ENCODE data around the gene RGS7. TPM values are rescaled to one million over a fixed set of nuclear protein-coding genes. Genes with fewer than 3 reads are reported as not detected.
"Not testable (repeated sequence)": the region's sequence is repeated elsewhere in the genome, so short reads cannot be mapped to it uniquely, and the experiment has no call there.

RGS7 gene
- total RNA-seq, 2 experiments from 2014 or later, result not detected

- Mint-ChIP-seq H3K27me3 (no peaks in the 10 kb centered on the region), H3K4me3 (no peak overlapping the region), H3K36me3 (no peaks in the 10 kb centered on the region), H3K9me3 (ENCODE audit: low read depth) (no peaks in the 10 kb centered on the region), H3K4me1 (no peaks in the 10 kb centered on the region), H3K27ac (no peak overlapping the region)
- DNase-seq (no peak), ATAC-seq (no peak)
- CTCF ChIA-PET, result no interaction called here
Measured at GRCh38 chr1:241156231-241156965, 200.6 kb downstream of the RGS7 start.

DNA sequence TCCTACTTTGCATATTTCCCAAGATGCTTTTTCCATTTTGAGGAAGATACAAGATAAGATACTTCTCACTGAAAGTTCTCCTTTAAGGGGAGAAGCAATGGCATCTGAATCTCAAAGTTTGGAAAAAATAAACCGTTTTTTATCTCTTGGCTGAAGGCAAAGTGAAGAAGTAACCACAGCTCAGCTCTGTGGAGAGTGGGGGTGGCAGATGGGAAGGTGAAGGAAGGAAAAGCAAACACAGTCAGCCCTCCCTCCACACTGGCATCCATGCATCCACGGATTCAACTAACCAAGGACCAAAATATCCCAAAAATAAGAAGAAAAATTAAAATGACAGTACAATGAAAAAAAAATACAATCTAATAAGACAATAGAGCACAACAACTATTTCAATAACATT, 211.1 kb downstream of the RGS7 start:
- H3K27ac Mint-ChIP-seq, result no peak overlapping the region
- H3K4me1 Mint-ChIP-seq, result no peaks in the 10 kb centered on the region
- H3K36me3 Mint-ChIP-seq, result no peaks in the 10 kb centered on the region
- CTCF ChIA-PET, result no interaction called here
- ATAC-seq (no peak), DNase-seq (no peak)
- peaks cover 9% of the 10 kb centered on the region for H3K9me3 Mint-ChIP-seq (ENCODE audit: low read depth)
- no peak overlapping the region for H3K4me3 Mint-ChIP-seq
- H3K27me3 Mint-ChIP-seq, result no peaks in the 10 kb centered on the region

DNA sequence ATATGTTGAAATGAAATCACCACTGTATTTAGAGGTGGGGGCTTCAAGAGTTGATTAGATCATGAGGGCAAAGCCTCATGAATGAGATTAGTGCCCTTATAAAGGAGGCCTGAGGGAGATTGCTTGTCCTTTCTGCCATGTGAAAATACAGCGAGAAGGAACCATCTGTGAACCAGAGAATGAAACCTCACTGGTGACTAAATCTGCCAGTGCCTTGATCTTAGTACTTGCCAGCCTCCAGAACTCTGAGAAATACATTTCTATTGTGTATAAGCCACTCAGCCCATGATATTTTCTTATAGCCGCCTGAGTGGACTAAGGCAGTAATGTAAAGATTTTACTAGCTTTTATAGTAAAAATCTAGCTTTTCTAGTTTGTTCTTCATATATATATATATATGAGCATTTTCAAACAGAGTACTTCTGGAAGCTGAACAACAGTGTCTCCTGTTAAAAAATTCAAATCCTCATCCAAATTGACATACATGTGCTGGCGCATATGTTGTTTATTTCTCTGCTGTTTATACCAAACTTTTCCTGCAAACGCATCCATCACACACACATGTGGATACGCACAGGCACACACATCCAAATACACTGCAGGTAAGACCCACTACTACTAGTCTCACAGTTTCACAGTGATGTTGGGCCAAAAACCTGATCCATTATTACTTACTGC, 213.1 kb downstream of the RGS7 start:
- no peaks in the 10 kb centered on the region for H3K4me1 Mint-ChIP-seq
- no peaks in the 10 kb centered on the region for H3K36me3 Mint-ChIP-seq
- DNase-seq (no peak), ATAC-seq (no peak)
- H3K27me3 Mint-ChIP-seq, result no peaks in the 10 kb centered on the region
- H3K27ac Mint-ChIP-seq, result no peak overlapping the region
- CTCF ChIA-PET, result no interaction called here
- no peak overlapping the region for H3K4me3 Mint-ChIP-seq
- H3K9me3 Mint-ChIP-seq (ENCODE audit: low read depth), result peaks cover 9% of the 10 kb centered on the region

GRCh38 chr1:241142493-241142892, 214.5 kb downstream of the RGS7 start:
- ATAC-seq, result no peak
- DNase-seq, result no peak
- H3K27ac Mint-ChIP-seq, result no peak overlapping the region
- no peaks in the 10 kb centered on the region for H3K4me1 Mint-ChIP-seq
- H3K4me3 Mint-ChIP-seq, result no peak overlapping the region
- no peaks in the 10 kb centered on the region for H3K36me3 Mint-ChIP-seq
- CTCF ChIA-PET, result no interaction called here
- peaks cover 9% of the 10 kb centered on the region for H3K9me3 Mint-ChIP-seq (ENCODE audit: low read depth)
- no peaks in the 10 kb centered on the region for H3K27me3 Mint-ChIP-seq

DNA sequence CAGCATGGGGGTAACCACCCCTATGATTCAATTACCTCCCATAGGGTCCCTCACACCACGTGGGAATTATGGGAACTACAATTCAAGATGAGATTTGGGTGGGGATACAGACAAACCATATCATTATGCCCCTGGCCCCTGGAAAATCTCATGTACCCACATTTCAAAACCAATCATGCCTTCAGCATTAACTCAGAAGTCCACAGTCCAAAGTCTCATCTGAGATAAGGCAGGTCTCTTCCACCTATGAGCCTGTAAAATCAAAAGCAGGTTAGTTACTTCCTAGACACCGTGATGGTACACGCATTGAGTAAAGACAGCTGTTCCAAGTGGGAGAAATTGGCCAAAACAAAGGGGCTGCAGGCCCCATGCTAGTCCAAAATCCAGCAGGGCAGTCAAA, 215.4 kb downstream of the RGS7 start:
- ATAC-seq; DNase-seq; H3K27me3 Mint-ChIP-seq; CTCF ChIA-PET; H3K4me1 Mint-ChIP-seq; H3K9me3 Mint-ChIP-seq (ENCODE audit: low read depth); H3K36me3 Mint-ChIP-seq; H3K27ac Mint-ChIP-seq; H3K4me3 Mint-ChIP-seq: not testable (repeated sequence)

DNA sequence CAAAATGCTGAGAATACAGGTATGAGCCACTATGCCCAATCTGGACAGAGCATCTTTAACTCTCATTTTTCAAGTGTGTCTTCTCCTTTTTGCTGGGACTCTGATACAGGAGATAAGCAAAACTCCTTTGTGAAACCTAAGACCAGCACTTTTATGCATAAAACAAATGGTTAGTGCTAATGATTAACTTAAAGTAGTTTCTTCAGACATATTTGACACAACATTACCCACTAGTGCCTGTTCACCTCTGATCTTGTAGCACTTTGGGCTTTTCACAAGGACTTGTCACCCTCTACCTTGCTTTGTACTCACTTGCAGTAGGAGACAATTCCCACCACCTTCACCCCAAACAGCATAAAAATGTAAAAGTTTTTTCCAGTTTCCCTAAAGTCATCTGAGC, 216.3 kb downstream of the RGS7 start:
- Mint-ChIP-seq H3K4me1 (no peaks in the 10 kb centered on the region), H3K27me3 (no peaks in the 10 kb centered on the region), H3K27ac (no peak overlapping the region), H3K9me3 (ENCODE audit: low read depth) (peaks cover 6% of the 10 kb centered on the region), H3K4me3 (no peak overlapping the region), H3K36me3 (no peaks in the 10 kb centered on the region)
- no peak for ATAC-seq
- CTCF ChIA-PET, result no interaction called here
- DNase-seq, result no peak

GRCh38 chr1:241139047-241139446, 218.0 kb downstream of the RGS7 start:
- Mint-ChIP-seq H3K36me3 (no peaks in the 10 kb centered on the region), H3K27me3 (no peaks in the 10 kb centered on the region), H3K9me3 (ENCODE audit: low read depth) (peaks cover 2% of the 10 kb centered on the region), H3K27ac (no peak overlapping the region), H3K4me3 (no peak overlapping the region), H3K4me1 (no peaks in the 10 kb centered on the region)
- DNase-seq (no peak), ATAC-seq (no peak)
- CTCF ChIA-PET, result no interaction called here

GRCh38 chr1:241138248-241138647, 218.8 kb downstream of the RGS7 start:
- H3K4me1 Mint-ChIP-seq, result no peaks in the 10 kb centered on the region
- H3K36me3 Mint-ChIP-seq, result no peaks in the 10 kb centered on the region
- no peak for DNase-seq
- CTCF ChIA-PET, result no interaction called here
- no peak for ATAC-seq
- H3K4me3 Mint-ChIP-seq, result no peak overlapping the region
- no peaks in the 10 kb centered on the region for H3K27me3 Mint-ChIP-seq
- H3K9me3 Mint-ChIP-seq (ENCODE audit: low read depth), result peaks cover 2% of the 10 kb centered on the region
- no peak overlapping the region for H3K27ac Mint-ChIP-seq

DNA sequence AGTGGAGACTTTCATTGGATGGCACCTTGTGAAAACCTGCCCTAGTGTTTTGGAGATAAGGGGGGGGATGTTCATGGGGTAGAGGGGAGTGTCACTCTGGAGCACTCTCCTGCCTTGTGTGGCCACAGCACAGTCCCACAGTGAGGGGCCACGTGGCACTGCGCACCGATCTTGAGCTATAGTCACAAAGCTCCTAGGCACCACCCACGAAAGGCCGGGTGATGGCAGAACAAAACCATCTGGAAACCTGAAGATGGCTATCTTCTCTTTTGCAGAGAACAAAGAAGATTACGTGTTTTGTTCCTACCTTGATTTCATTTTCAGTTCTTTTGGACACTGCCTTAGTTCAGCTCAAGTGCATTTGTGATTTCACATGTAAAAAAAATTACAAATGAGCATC, 220.6 kb downstream of the RGS7 start:
- no peak overlapping the region for H3K4me3 Mint-ChIP-seq

DNA sequence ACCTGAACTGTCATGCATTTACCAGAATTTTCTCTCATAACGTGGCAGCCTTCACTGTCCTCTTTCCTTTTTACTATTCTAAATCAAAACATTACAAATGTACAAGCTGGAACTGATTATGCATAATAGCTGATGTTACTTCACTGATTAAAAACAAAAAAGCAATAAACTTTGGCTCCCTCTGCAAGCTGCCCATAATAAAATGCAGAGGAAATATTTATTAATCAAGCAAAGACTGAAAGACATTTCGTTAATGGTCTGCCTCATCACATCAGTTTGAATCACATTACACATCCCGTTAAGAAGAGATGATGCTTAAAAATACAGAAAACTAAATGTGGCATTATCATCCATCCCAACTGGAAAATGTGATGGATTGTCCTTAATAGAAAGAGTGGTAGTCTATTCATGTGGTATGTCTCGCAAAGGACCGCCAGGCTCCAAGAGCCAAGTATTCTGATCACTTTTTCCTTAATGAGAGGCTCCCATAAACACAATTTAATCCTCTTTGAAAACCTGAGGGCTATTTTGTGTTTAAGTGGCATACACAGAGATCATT, 225.3 kb downstream of the RGS7 start:
- H3K4me3 Mint-ChIP-seq, result no peak overlapping the region
- no peaks in the 10 kb centered on the region for H3K27me3 Mint-ChIP-seq
- no peaks in the 10 kb centered on the region for H3K9me3 Mint-ChIP-seq (ENCODE audit: low read depth)
- CTCF ChIA-PET, result no interaction called here
- DNase-seq (no peak), ATAC-seq (no peak)
- H3K4me1 Mint-ChIP-seq, result no peaks in the 10 kb centered on the region
- no peaks in the 10 kb centered on the region for H3K36me3 Mint-ChIP-seq
- H3K27ac Mint-ChIP-seq, result no peak overlapping the region

More for the DNA sequence above, 220.6 kb downstream of the RGS7 start:
- H3K9me3 Mint-ChIP-seq (ENCODE audit: low read depth), result peaks cover 2% of the 10 kb centered on the region
- DNase-seq, result no peak
- no peaks in the 10 kb centered on the region for H3K4me1 Mint-ChIP-seq
- no peaks in the 10 kb centered on the region for H3K36me3 Mint-ChIP-seq
- no peak overlapping the region for H3K27ac Mint-ChIP-seq
- CTCF ChIA-PET, result no interaction called here
- no peak for ATAC-seq
- no peaks in the 10 kb centered on the region for H3K27me3 Mint-ChIP-seq

DNA sequence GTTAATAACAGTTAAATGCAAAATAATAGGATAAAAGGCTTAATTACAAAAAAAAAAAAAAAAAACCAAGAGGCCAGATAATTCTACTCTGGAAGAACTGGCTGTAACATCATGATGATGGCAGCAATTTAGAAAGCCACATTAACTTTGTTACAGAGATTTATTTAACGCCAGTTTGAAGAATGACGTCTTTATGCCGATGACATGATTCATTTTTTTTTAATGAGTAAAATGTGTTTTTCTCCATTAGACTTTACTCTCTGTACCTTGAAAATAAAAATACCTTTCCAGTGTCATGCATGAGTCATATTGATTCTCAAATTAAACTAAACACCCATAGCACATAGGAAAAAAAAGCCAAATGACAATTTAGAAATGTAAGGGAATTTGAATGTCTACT, 226.1 kb downstream of the RGS7 start:
- no peak overlapping the region for H3K27ac Mint-ChIP-seq
- ATAC-seq, result no peak
- CTCF ChIA-PET, result no interaction called here
- no peak overlapping the region for H3K4me3 Mint-ChIP-seq
- H3K27me3 Mint-ChIP-seq, result no peaks in the 10 kb centered on the region
- H3K9me3 Mint-ChIP-seq (ENCODE audit: low read depth), result peaks cover 3% of the 10 kb centered on the region
- no peak for DNase-seq
- H3K4me1 Mint-ChIP-seq, result no peaks in the 10 kb centered on the region
- H3K36me3 Mint-ChIP-seq, result no peaks in the 10 kb centered on the region

DNA sequence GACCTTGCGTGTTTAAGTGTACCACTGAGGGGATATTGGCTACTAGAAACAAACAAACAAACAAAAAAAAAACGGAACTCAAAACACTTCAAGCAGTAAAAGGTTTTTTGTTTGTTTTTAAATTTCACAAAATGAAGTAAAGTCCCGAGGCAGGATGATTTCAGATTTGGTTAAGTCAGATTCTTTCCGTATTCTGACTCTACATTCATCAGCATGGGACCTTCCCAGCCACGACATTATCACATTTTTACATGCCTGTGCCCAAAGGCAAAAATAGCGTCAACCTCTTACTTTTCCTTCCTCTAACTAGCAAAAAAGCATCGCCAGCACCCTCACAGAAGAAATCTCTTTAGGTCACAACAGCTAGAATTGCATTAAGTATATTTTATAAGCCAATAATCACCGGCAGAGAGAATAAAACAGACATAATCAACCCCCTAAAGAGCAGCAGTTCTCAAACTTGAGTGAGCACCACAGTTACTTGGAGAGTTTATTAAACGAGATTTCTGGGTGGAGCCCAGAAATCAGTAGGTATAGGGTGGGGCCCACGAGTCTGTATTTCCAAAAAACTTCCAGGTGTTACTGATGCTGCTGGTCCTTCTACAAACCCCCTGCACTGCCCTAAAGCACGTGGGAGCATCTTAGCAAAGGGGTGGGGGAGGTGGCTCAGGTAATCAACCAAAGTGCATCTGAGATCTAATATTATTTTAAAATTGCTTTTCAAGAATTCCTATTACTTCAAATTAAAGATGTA, 227.6 kb downstream of the RGS7 start:
- CTCF ChIA-PET, result no interaction called here
- Mint-ChIP-seq H3K4me1 (no peaks in the 10 kb centered on the region), H3K36me3 (no peaks in the 10 kb centered on the region), H3K4me3 (no peak overlapping the region), H3K9me3 (ENCODE audit: low read depth) (peaks cover 5% of the 10 kb centered on the region), H3K27ac (no peak overlapping the region), H3K27me3 (no peaks in the 10 kb centered on the region)
- ATAC-seq (no peak), DNase-seq (no peak)

- CTCF ChIA-PET, result no interaction called here
- ATAC-seq (no peak), DNase-seq (no peak)
- Mint-ChIP-seq H3K36me3 (no peaks in the 10 kb centered on the region), H3K4me3 (no peak overlapping the region), H3K4me1 (no peaks in the 10 kb centered on the region), H3K27ac (no peak overlapping the region), H3K9me3 (ENCODE audit: low read depth) (peaks cover 5% of the 10 kb centered on the region), H3K27me3 (no peaks in the 10 kb centered on the region)
Measured at GRCh38 chr1:241125286-241125685, 231.7 kb downstream of the RGS7 start.

GRCh38 chr1:241118049-241118448, 239.0 kb downstream of the RGS7 start:
- ATAC-seq (no peak), DNase-seq (no peak)
- H3K4me3 Mint-ChIP-seq, result no peak overlapping the region
- no peak overlapping the region for H3K27ac Mint-ChIP-seq
- peaks cover 2% of the 10 kb centered on the region for H3K9me3 Mint-ChIP-seq (ENCODE audit: low read depth)
- no peaks in the 10 kb centered on the region for H3K27me3 Mint-ChIP-seq
- CTCF ChIA-PET, result no interaction called here
- H3K4me1 Mint-ChIP-seq, result no peaks in the 10 kb centered on the region
- H3K36me3 Mint-ChIP-seq, result no peaks in the 10 kb centered on the region

All from activated CD8-positive, alpha-beta memory T cell treated with anti-CD3 and anti-CD28 coated beads, Interleukin-2, amount 10 ng/mL, durations not matched to agents 7 days and 5 days (primary cell).